H1 (cell line): ENCODE results near the gene EXTL2. TPM values are rescaled to one million over a fixed set of nuclear protein-coding genes. Genes with fewer than 3 reads are reported as not detected.

ENCODE experiments used
- CTCF ChIA-PET: fragments of 300-600 bp; sonication (Branson Sonifier 250); formaldehyde crosslinking; loops from one replicate; lab custom pipeline; 2021; ENCODE audit not compliant: partially characterized antibody; lab: Charles Lee
- POLR2A ChIA-PET: fragments of 300-600 bp; sonication (Branson Sonifier 250); formaldehyde crosslinking; loops from one replicate; lab custom pipeline; 2021; ENCODE audit warnings: inconsistent platforms; ENCODE audit not compliant: partially characterized antibody; lab: Charles Lee
- DNase-seq, 2 experiments: peaks; one replicate each; pipeline versions ENCODE4 v3.0.0 to v3.0.0-alpha.2; 2010 to 2022; ENCODE audit warnings: low spot score in 2 of 2, low read depth in 1 of 2, mixed read lengths in 1 of 2
- FAIRE-seq: peaks from 2 replicates; lab custom pipeline; 2011; peaks lifted over from hg19 to GRCh38; lab: Jason Lieb, UNC
- H2AFZ ChIP-seq: 2 replicates; pipeline ENCODE4 v1.8.1; 2012; ENCODE audit warnings: low read length, inconsistent platforms
- H2AK5ac ChIP-seq: 2 replicates; pipeline ENCODE4 v1.6.1; 2013; ENCODE audit warnings: low read depth, low read length
- H2BK120ac ChIP-seq: replicated peaks from 2 replicates; pipeline ENCODE3; 2013; ENCODE audit warnings: low read depth, low read length, inconsistent platforms
- H2BK12ac ChIP-seq: 2 replicates; pipeline ENCODE4 v1.6.1; 2013; ENCODE audit warnings: low read depth, low read length
- H2BK15ac ChIP-seq: 2 replicates; pipeline ENCODE4 v1.6.1; 2013; ENCODE audit warnings: low read length
- H2BK20ac ChIP-seq: 2 replicates; pipeline ENCODE4 v1.6.1; 2013; ENCODE audit warnings: low read length
- H2BK5ac ChIP-seq: 2 replicates; pipeline ENCODE4 v1.6.1; 2013; ENCODE audit warnings: low read depth, low read length
- H3K14ac ChIP-seq: 2 replicates; pipeline ENCODE4 v1.6.1; 2013; ENCODE audit warnings: inconsistent platforms; ENCODE audit not compliant: insufficient read length
- H3K18ac ChIP-seq: 2 replicates; pipeline ENCODE4 v1.6.1; 2013; ENCODE audit warnings: low read length; ENCODE audit errors: extremely low read depth
- H3K23ac ChIP-seq: 2 replicates; pipeline ENCODE4 v1.6.1; 2013; ENCODE audit warnings: inconsistent platforms; ENCODE audit not compliant: insufficient read length
- H3K23me2 ChIP-seq: 2 replicates; pipeline ENCODE4 v1.6.1; 2013; ENCODE audit warnings: low read depth, low read length
- H3K27ac ChIP-seq: 2 replicates; pipeline ENCODE4 v1.6.1; 2011; ENCODE audit warnings: low read depth, low read length, inconsistent platforms
- H3K27me3 ChIP-seq, 4 experiments: replicated peaks in 1 of 4; 1 replicate in 1 of 4; 2 replicates in 3 of 4; pipeline versions ENCODE4 v1.6.1 to v1.8.1; 2011 to 2013; ENCODE audit warnings: low read length in 3 of 4, mild to moderate bottlenecking in 3 of 4, inconsistent platforms in 2 of 4, mixed read lengths in 2 of 4, moderate library complexity in 1 of 4; ENCODE audit not compliant: control insufficient read depth in 3 of 4, insufficient read depth in 3 of 4; ENCODE audit errors: extremely low read depth in 1 of 4
- H3K36me3 ChIP-seq, 4 experiments: 2 replicates each; pipeline versions ENCODE4 v1.6.1 to v1.8.1; 2011 to 2013; ENCODE audit warnings: mild to moderate bottlenecking in 4 of 4, low read length in 3 of 4, moderate library complexity in 2 of 4, control low read depth in 1 of 4, inconsistent platforms in 1 of 4; ENCODE audit not compliant: insufficient read depth in 4 of 4, control insufficient read depth in 2 of 4
- H3K4ac ChIP-seq: replicated peaks from 2 replicates; pipeline ENCODE3; 2013; ENCODE audit warnings: low read length, low read depth, mixed read lengths, inconsistent platforms; ENCODE audit not compliant: insufficient read length
- H3K4me1 ChIP-seq, 4 experiments: replicated peaks in 1 of 4; 1 replicate in 1 of 4; 2 replicates in 3 of 4; pipeline versions ENCODE4 v1.6.1 to v1.8.1; 2011 to 2013; ENCODE audit warnings: low read length in 3 of 4, inconsistent platforms in 2 of 4, mixed read lengths in 1 of 4; ENCODE audit not compliant: insufficient read depth in 4 of 4, control insufficient read depth in 3 of 4
- H3K4me2 ChIP-seq, 2 experiments: 2 replicates each; pipeline versions ENCODE4 v1.6.1 to v1.8.1; 2011 to 2013; ENCODE audit warnings: low read depth in 2 of 2, low read length in 2 of 2, control low read depth in 1 of 2, inconsistent platforms in 1 of 2, mild to moderate bottlenecking in 1 of 2; ENCODE audit not compliant: insufficient read depth in 1 of 2
- H3K4me3 ChIP-seq, 4 experiments: fragments of 200-600, 300-600 bp in 1 of 4; sonication (generic), shearing (Covaris generic), sonication (Bioruptor Twin) in 1 of 4; 2 replicates each; pipeline versions ENCODE4 v1.5.1 to v1.8.1; 2011 to 2016; ENCODE audit warnings: low read length in 4 of 4, low read depth in 3 of 4, control low read depth in 2 of 4, inconsistent platforms in 2 of 4, mild to moderate bottlenecking in 2 of 4, mixed read lengths in 1 of 4, moderate library complexity in 1 of 4; ENCODE audit not compliant: insufficient read depth in 2 of 4; ENCODE audit errors: extremely low read depth in 1 of 4
- H3K56ac ChIP-seq: replicated peaks from 2 replicates; pipeline ENCODE3; 2013; ENCODE audit warnings: low read depth, mild to moderate bottlenecking, mixed read lengths, low read length, inconsistent platforms; ENCODE audit not compliant: insufficient read length
- H3K79me1 ChIP-seq: 2 replicates; pipeline ENCODE4 v1.6.1; 2013; ENCODE audit warnings: low read depth, low read length, control low read depth
- H3K79me2 ChIP-seq, 2 experiments: 2 replicates each; pipeline versions ENCODE4 v1.6.1 to v1.8.1; 2012 to 2013; ENCODE audit warnings: low read length in 2 of 2, mild to moderate bottlenecking in 2 of 2, inconsistent platforms in 1 of 2; ENCODE audit not compliant: insufficient read depth in 2 of 2, control insufficient read depth in 1 of 2
- H3K9ac ChIP-seq, 4 experiments: replicated peaks in 1 of 4; 1 replicate in 1 of 4; 2 replicates in 3 of 4; pipeline versions ENCODE4 v1.6.1 to v1.8.1; 2011 to 2013; ENCODE audit warnings: low read depth in 3 of 4, low read length in 3 of 4, control low read depth in 2 of 4, mild to moderate bottlenecking in 2 of 4, moderate library complexity in 2 of 4, inconsistent platforms in 1 of 4; ENCODE audit errors: extremely low read depth in 1 of 4
- H3K9me3 ChIP-seq, 2 experiments: 2 replicates each; pipeline versions ENCODE4 v1.6.1 to v1.8.1; 2012 to 2013; ENCODE audit warnings: mild to moderate bottlenecking in 2 of 2, moderate library complexity in 2 of 2, control low read depth in 1 of 2, inconsistent platforms in 1 of 2, low read depth in 1 of 2, low read length in 1 of 2, mixed read lengths in 1 of 2; ENCODE audit not compliant: insufficient read depth in 2 of 2
- H4K20me1 ChIP-seq, 2 experiments: replicated peaks in 1 of 2; 2 replicates each; pipeline versions ENCODE3 to v1.8.1; 2011 to 2013; ENCODE audit warnings: inconsistent platforms in 2 of 2, low read length in 2 of 2, mild to moderate bottlenecking in 1 of 2; ENCODE audit not compliant: insufficient read depth in 2 of 2, control insufficient read depth in 1 of 2
- H4K5ac ChIP-seq: 2 replicates; pipeline ENCODE4 v1.6.1; 2013; ENCODE audit warnings: low read length, low read depth, mixed read lengths, inconsistent platforms; ENCODE audit not compliant: insufficient read length
- H4K8ac ChIP-seq: 2 replicates; pipeline ENCODE4 v1.8.0; 2013; ENCODE audit warnings: mild to moderate bottlenecking, moderate library complexity, low read length, inconsistent platforms; ENCODE audit not compliant: insufficient read depth; ENCODE audit errors: extremely low read depth
- H4K91ac ChIP-seq: replicated peaks from 2 replicates; pipeline ENCODE3; 2013; ENCODE audit warnings: low read length, mixed read lengths, inconsistent platforms; ENCODE audit not compliant: insufficient read length
- ATF2 ChIP-seq: IDR thresholded peaks from 2 replicates; pipeline ENCODE4 v1.6.1; 2012; ENCODE audit warnings: low read length, inconsistent platforms
- EZH2 ChIP-seq: fragments of 200-600 bp; sonication (generic); IDR thresholded peaks from 2 replicates; pipeline ENCODE4 v1.7.1; 2012; ENCODE audit warnings: low read depth, mild to moderate bottlenecking, moderate library complexity, low read length, inconsistent platforms; ENCODE audit not compliant: severe bottlenecking
- WGBS, 2 experiments: shearing (Covaris generic) in 1 of 2; methylation state at CpG; one replicate each; pipeline versions ENCODE4 v1.1.6 to v1.1.7; 2013 to 2015; ENCODE audit warnings: low lambda C conversion rate in 2 of 2, mixed read lengths in 2 of 2, inconsistent platforms in 1 of 2, low coverage in 1 of 2, missing lambda C conversion rate in 1 of 2; ENCODE audit not compliant: insufficient replicate concordance in 2 of 2, insufficient coverage in 1 of 2, insufficient read length in 1 of 2; ENCODE audit errors: extremely low coverage in 1 of 2, missing lambda C conversion rate in 1 of 2; 5-methylcytosine and 5-hydroxymethylcytosine counted together
- polyA plus RNA-seq, 7 experiments: library from polyadenylated mRNA; depleted of rRNA in 3 of 7; stranded (reverse) in 5 of 7; unstranded in 2 of 7; fragments of >200 nt in 5 of 7; fragments of 200-250 nt in 2 of 7; gene quantifications; 1 replicate in 5 of 7; 2 replicates in 1 of 7; 4 replicates in 1 of 7; pipeline versions ENCODE4 v1.2.1 to v1.2.3, GENCODE V29; 2011 to 2013; ENCODE audit warnings: missing spikeins in 2 of 7, mixed read lengths in 2 of 7
- total RNA-seq: library from RNA; stranded (reverse); fragmentation: NEBNext Ultra II Directional; extraction: Animal tissue kit (Norgen Biotek cat#: 25700); gene quantifications from 2 replicates; pipeline ENCODE4 v1.2.1, GENCODE V29; 2021

Gene EXTL2
- total and polyA plus RNA-seq, 2 of the 8 experiments (the other 6 are each of a cell fraction or from before 2014, with no cell fraction given) = 27.1 to 54.7 TPM

DNA sequence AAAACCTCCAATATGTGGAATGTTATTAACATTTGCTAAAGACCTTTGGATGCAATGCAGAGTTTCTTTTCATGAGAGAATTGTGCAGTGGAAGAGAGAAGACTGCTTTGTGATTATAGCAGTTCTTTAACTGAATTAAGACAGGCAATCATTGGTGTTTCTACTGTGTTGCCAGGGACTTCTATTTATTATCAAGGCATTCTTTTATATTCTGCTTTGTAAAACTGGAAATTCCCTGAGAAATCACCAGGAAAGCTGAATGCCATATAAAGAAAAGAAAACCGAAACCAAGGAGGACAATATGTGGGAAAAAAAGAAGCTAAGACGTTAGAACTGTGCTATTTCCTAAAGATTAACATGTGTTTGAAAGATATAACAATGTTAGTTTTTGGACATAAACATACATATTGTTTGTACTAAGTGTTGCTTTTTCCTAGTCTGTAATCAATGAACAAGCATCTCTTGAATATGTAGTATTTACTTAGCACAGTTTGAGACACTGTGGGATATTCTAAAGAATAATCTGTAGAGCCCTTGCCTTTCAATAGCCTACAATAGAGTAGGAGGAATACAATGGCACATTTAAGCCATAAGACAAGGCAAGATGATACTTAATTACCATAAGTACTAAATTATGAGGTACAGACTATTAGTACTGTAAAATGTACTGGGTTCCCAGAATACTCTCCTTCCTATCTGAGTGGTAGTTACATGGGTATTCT, 47.1 kb downstream of the EXTL2 start:
- H2AFZ ChIP-seq = no peak overlapping the region
- POLR2A ChIA-PET = no interaction called here
- TF ChIP-seq EZH2 (no peak), ATF2 (no peak)

More for the DNA sequence above, 47.1 kb downstream of the EXTL2 start:
- H4K20me1 ChIP-seq = no peaks in the 10 kb centered on the region
- no peak overlapping the region for H2BK15ac ChIP-seq
- no peak overlapping the region for H3K9ac ChIP-seq
- no peak overlapping the region for H4K91ac ChIP-seq
- DNase-seq (no peak), FAIRE-seq (no peak)
- no peak overlapping the region for H4K5ac ChIP-seq
- no peak overlapping the region for H4K8ac ChIP-seq
- no peaks in the 10 kb centered on the region for H3K79me1 ChIP-seq
- no peak overlapping the region for H2BK12ac ChIP-seq
- H3K27ac ChIP-seq = no peak overlapping the region
- no peak overlapping the region for H3K4me2 ChIP-seq
- no peak overlapping the region for H2BK120ac ChIP-seq
- H2BK20ac ChIP-seq = no peak overlapping the region
- CTCF ChIA-PET = interaction anchor here (1.3 to 2.0 kb wide), 2 partner anchors 12 to 21 kb away, joined by 4 to 8 read pairs; no protein-coding TSS in a partner anchor
- H3K4me3 ChIP-seq = no peak overlapping the region
- H3K4ac ChIP-seq = no peak overlapping the region
- no peaks in the 10 kb centered on the region for H3K79me2 ChIP-seq
- no peaks in the 10 kb centered on the region for H3K36me3 ChIP-seq
- 44% methylated on average over 2 of the region's 2 CpGs; no CpG with 5 or more reads in 1 of the 2 experiments for WGBS, 2 experiments
- no peak overlapping the region for H2BK5ac ChIP-seq
- H3K56ac ChIP-seq = no peak overlapping the region
- no peak overlapping the region for H2AK5ac ChIP-seq
- no peak overlapping the region for H3K14ac ChIP-seq
- H3K23ac ChIP-seq = no peak overlapping the region
- H3K27me3 ChIP-seq = peaks cover 11 to 45% (median 24%) of the 10 kb centered on the region in 4 experiments
- no peaks in the 10 kb centered on the region for H3K23me2 ChIP-seq
- no peaks in the 10 kb centered on the region for H3K9me3 ChIP-seq
- no peak overlapping the region for H3K18ac ChIP-seq
- no peaks in the 10 kb centered on the region for H3K4me1 ChIP-seq
